Breast epithelium (tissue), 3 donors: ENCODE data around the gene POC5.

Experiments used
- POLR2A ChIP-seq: fragments of 450-650 bp; IDR thresholded peaks from one replicate; pipeline ENCODE4 v1.6.1; 2016; ENCODE audit warnings: antibody characterized with exemption, mild to moderate bottlenecking, moderate library complexity
- POLR2AphosphoS5 ChIP-seq, 3 donors: sonication (generic); formaldehyde crosslinking; IDR thresholded peaks; one replicate each; pipeline ENCODE4 v1.6.1; 2017; ENCODE audit warnings: antibody characterized with exemption in 3 of 3
- TF ChIP-seq, protein P1 (sequence below), 3 donors: fragments of 450-650 bp; IDR thresholded peaks; one replicate each; pipeline ENCODE4 v1.5.1; 2016 to 2017; ENCODE audit warnings: antibody characterized with exemption in 3 of 3, mild to moderate bottlenecking in 3 of 3, moderate library complexity in 3 of 3

DNA sequence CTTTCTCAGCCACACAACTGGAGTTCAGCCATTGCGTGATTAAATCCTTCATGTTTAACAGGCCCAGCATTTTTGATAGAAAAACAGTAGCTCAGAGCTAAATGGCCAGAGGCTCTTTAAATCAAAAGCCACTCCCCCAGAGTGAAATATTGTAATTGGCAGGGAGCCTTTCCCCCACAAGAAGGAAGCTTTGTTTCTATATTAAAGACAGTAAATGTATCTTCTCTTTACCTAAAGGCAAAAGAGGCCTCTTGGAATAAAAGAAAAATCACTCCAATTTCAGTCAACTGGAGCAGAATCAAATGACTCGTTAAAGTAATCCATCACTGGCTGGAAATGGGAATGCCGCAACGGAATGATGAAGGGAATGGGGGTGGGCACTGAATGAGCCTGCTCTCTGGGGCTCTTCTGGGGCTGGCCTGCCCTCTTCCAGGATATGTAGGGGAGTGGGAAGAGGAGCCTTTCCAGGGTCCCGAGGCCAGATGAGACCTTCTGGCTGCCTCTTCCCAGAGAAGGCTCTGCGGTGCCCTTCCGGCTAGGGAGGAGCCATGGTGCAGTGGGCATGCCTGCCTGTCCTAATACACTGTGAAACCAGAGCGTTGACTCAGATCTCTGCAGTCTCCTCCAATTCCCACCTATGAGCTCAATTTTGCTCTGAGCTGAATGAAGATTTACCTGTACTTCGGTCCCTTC lies 60.8 kb downstream of the POC5 start:
- TF ChIP-seq, protein P1, sequence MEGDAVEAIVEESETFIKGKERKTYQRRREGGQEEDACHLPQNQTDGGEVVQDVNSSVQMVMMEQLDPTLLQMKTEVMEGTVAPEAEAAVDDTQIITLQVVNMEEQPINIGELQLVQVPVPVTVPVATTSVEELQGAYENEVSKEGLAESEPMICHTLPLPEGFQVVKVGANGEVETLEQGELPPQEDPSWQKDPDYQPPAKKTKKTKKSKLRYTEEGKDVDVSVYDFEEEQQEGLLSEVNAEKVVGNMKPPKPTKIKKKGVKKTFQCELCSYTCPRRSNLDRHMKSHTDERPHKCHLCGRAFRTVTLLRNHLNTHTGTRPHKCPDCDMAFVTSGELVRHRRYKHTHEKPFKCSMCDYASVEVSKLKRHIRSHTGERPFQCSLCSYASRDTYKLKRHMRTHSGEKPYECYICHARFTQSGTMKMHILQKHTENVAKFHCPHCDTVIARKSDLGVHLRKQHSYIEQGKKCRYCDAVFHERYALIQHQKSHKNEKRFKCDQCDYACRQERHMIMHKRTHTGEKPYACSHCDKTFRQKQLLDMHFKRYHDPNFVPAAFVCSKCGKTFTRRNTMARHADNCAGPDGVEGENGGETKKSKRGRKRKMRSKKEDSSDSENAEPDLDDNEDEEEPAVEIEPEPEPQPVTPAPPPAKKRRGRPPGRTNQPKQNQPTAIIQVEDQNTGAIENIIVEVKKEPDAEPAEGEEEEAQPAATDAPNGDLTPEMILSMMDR (IDR thresholded peaks at IDR 0.05) = no peak
- TF ChIP-seq POLR2AphosphoS5 (IDR thresholded peaks at IDR 0.05) (no peak), POLR2A (no peak)
